Sigmoid colon (tissue), 4 donors: ENCODE results near the gene EXOC1L.

ENCODE experiments used
- POLR2AphosphoS5 ChIP-seq, 4 donors: sonication (generic); formaldehyde crosslinking; IDR thresholded peaks; one replicate each; pipeline ENCODE4 v1.6.1; 2017; ENCODE audit warnings: antibody characterized with exemption in 4 of 4
- TF ChIP-seq, protein P1 (sequence below), 4 experiments: fragments of 450-650 bp in 3 of 4; fragments of 200-600 bp in 1 of 4; IDR thresholded peaks; one replicate each; pipeline ENCODE4 v1.5.1; 2016 to 2019; ENCODE audit warnings: antibody characterized with exemption in 4 of 4, mild to moderate bottlenecking in 3 of 4, moderate library complexity in 2 of 4

DNA sequence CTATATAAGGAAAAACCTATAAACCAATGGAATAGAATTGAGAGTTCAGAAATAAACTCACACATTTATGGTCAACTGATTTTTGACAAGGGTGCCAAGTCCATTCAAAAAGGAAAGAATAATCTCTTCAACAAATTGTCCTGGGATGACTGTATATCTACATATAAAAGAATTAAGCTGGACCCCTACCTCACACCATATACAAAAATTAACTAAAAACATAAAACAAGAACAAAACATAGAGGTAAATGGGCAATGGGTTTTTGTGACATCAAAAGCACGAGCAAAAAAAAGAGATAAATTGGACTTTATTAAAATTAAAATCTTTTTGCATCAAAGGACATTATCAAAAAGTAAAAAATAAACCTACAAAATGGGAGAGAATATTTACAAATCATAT is 18.3 kb downstream of the EXOC1L start:
- TF ChIP-seq, protein P1, sequence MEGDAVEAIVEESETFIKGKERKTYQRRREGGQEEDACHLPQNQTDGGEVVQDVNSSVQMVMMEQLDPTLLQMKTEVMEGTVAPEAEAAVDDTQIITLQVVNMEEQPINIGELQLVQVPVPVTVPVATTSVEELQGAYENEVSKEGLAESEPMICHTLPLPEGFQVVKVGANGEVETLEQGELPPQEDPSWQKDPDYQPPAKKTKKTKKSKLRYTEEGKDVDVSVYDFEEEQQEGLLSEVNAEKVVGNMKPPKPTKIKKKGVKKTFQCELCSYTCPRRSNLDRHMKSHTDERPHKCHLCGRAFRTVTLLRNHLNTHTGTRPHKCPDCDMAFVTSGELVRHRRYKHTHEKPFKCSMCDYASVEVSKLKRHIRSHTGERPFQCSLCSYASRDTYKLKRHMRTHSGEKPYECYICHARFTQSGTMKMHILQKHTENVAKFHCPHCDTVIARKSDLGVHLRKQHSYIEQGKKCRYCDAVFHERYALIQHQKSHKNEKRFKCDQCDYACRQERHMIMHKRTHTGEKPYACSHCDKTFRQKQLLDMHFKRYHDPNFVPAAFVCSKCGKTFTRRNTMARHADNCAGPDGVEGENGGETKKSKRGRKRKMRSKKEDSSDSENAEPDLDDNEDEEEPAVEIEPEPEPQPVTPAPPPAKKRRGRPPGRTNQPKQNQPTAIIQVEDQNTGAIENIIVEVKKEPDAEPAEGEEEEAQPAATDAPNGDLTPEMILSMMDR (IDR thresholded peaks at IDR 0.05), result no peak
- TF ChIP-seq POLR2AphosphoS5 (IDR thresholded peaks at IDR 0.05), result no peak
